HEK293 (cell line): ENCODE results near the gene SCN10A.

Experiments used
- CTCF ChIA-PET: fragments of 350-600 bp; formaldehyde crosslinking; extraction: SDS; loops from one replicate; lab custom pipeline; 2021; ENCODE audit warnings: antibody characterized with exemption; lab: Yijun Ruan, JAX
- POLR2A ChIA-PET: fragments of 300-600 bp; formaldehyde crosslinking; extraction: SDS; loops from one replicate; lab custom pipeline; 2020; ENCODE audit warnings: antibody characterized with exemption, inconsistent platforms; lab: Yijun Ruan, JAX
- H3K27ac ChIP-seq: fragments of 200-500 bp; sonication (Bioruptor generic); 2 replicates; pipeline ENCODE4 v1.5.1; 2014; ENCODE audit warnings: low read depth, low read length, control low read depth, inconsistent platforms; ENCODE audit errors: extremely low read depth
- H3K36me3 ChIP-seq, 2 experiments: fragments of 200-500 bp in 1 of 2; sonication (Bioruptor generic) in 1 of 2; 1 replicate in 1 of 2; 2 replicates in 1 of 2; pipeline ENCODE4 v1.5.1; 2014 to 2017; ENCODE audit warnings: inconsistent platforms in 2 of 2, low read length in 2 of 2; ENCODE audit not compliant: control insufficient read depth in 2 of 2, insufficient read depth in 1 of 2
- H3K4me1 ChIP-seq: fragments of 200-500 bp; sonication (Bioruptor generic); 2 replicates; pipeline ENCODE4 v1.5.1; 2014; ENCODE audit warnings: mild to moderate bottlenecking, low read length, inconsistent platforms; ENCODE audit not compliant: control insufficient read depth, insufficient read depth
- H3K4me3 ChIP-seq: 2 replicates; pipeline ENCODE4 v1.5.1; 2011; ENCODE audit warnings: low read depth, mild to moderate bottlenecking, control low read depth, low read length, moderate library complexity
- H3K9me3 ChIP-seq: fragments of 200-500 bp; sonication (Bioruptor generic); 2 replicates; pipeline ENCODE4 v1.5.1; 2014; ENCODE audit warnings: low read depth, low read length, inconsistent platforms; ENCODE audit not compliant: control insufficient read depth, insufficient read depth
- ATF2 ChIP-seq: fragments of 450-650 bp; formaldehyde crosslinking; IDR thresholded peaks from 2 replicates; pipeline ENCODE4 v1.5.1; 2016; ENCODE audit warnings: missing biosample characterization, missing genetic modification characterization, low read depth
- ELK4 ChIP-seq: IDR thresholded peaks from 2 replicates; pipeline ENCODE4 v1.6.1; 2011; ENCODE audit warnings: mild to moderate bottlenecking, low read depth, low read length, borderline replicate concordance
- GLI4 ChIP-seq: fragments of 450-650 bp; formaldehyde crosslinking; IDR thresholded peaks from 2 replicates; pipeline ENCODE4 v1.5.1; 2016; ENCODE audit warnings: missing biosample characterization, missing genetic modification characterization
- KLF8 ChIP-seq: fragments of 450-650 bp; formaldehyde crosslinking; IDR thresholded peaks from 2 replicates; pipeline ENCODE4 v1.5.1; 2016; ENCODE audit warnings: missing biosample characterization, missing genetic modification characterization
- MYNN ChIP-seq: fragments of 450-650 bp; formaldehyde crosslinking; IDR thresholded peaks from 2 replicates; pipeline ENCODE4 v1.5.1; 2016; ENCODE audit warnings: missing biosample characterization, missing genetic modification characterization, borderline replicate concordance
- ZBTB1 ChIP-seq: fragments of 450-650 bp; formaldehyde crosslinking; IDR thresholded peaks from 2 replicates; pipeline ENCODE4 v1.5.1; 2016; ENCODE audit warnings: missing biosample characterization, missing genetic modification characterization
- ZBTB48 ChIP-seq: fragments of 450-650 bp; formaldehyde crosslinking; IDR thresholded peaks from 2 replicates; pipeline ENCODE4 v1.5.1; 2016; ENCODE audit warnings: missing biosample characterization, missing genetic modification characterization
- ZNF148 ChIP-seq: fragments of 450-650 bp; formaldehyde crosslinking; IDR thresholded peaks from 2 replicates; pipeline ENCODE4 v1.5.0; 2017; ENCODE audit warnings: missing biosample characterization, missing genetic modification characterization, borderline replicate concordance
- ZNF37A ChIP-seq: fragments of 450-650 bp; IDR thresholded peaks from 2 replicates; pipeline ENCODE4 v1.5.1; 2018; ENCODE audit warnings: missing biosample characterization, missing genetic modification characterization
- ZNF404 ChIP-seq: fragments of 450-650 bp; formaldehyde crosslinking; IDR thresholded peaks from 2 replicates; pipeline ENCODE4 v1.5.1; 2017; ENCODE audit warnings: missing biosample characterization, missing genetic modification characterization
- ZNF624 ChIP-seq: fragments of 450-650 bp; formaldehyde crosslinking; IDR thresholded peaks from 2 replicates; pipeline ENCODE4 v1.5.1; 2017; ENCODE audit warnings: missing biosample characterization, missing genetic modification characterization
- ZNF692 ChIP-seq: fragments of 450-650 bp; formaldehyde crosslinking; IDR thresholded peaks from 2 replicates; pipeline ENCODE4 v1.5.1; 2016; ENCODE audit warnings: missing biosample characterization, missing genetic modification characterization
- ZNF704 ChIP-seq: fragments of 450-650 bp; formaldehyde crosslinking; IDR thresholded peaks from 2 replicates; pipeline ENCODE4 v1.5.1; 2016; ENCODE audit warnings: missing biosample characterization, missing genetic modification characterization
- ZNF76 ChIP-seq: fragments of 450-650 bp; formaldehyde crosslinking; IDR thresholded peaks from 2 replicates; pipeline ENCODE4; 2016; ENCODE audit warnings: low read depth, missing biosample characterization, missing genetic modification characterization, borderline replicate concordance
- ZNF768 ChIP-seq: fragments of 450-650 bp; formaldehyde crosslinking; IDR thresholded peaks from 2 replicates; pipeline ENCODE4 v1.5.1; 2018; ENCODE audit warnings: missing biosample characterization, mild to moderate bottlenecking, missing genetic modification characterization
- ZSCAN16 ChIP-seq: fragments of 450-650 bp; formaldehyde crosslinking; IDR thresholded peaks from 2 replicates; pipeline ENCODE4 v1.5.1; 2016; ENCODE audit warnings: missing biosample characterization, missing genetic modification characterization
- ZSCAN4 ChIP-seq: fragments of 450-650 bp; formaldehyde crosslinking; IDR thresholded peaks from 2 replicates; pipeline ENCODE4 v1.5.1; 2017; ENCODE audit warnings: missing biosample characterization, missing genetic modification characterization

The SCN10A gene

GRCh38 chr3:38722781-38723568 lies 93.0 kb downstream of the SCN10A start:
- Histone ChIP-seq H3K4me3 (no peak overlapping the region), H3K4me1 (0 out of 2 replicates have a peak, but pooled peaks cover 7% of the 10 kb centered on the region), H3K27ac (no peak overlapping the region), H3K36me3 (no peaks in the 10 kb centered on the region), H3K9me3 (no peaks in the 10 kb centered on the region)
- CTCF ChIA-PET = interaction anchor here (0.7 to 1.5 kb wide), 4 partner anchors 15 to 202 kb away, joined by 3 to 6 read pairs (median 3); no protein-coding TSS in a partner anchor
- TF ChIP-seq ZSCAN16 (tag by site-specific recombination) (no peak), ZNF148 (no peak), ATF2 (tag by site-specific recombination) (no peak), ZSCAN4 (tag by site-specific recombination) (no peak), ZBTB1 (tag by site-specific recombination) (no peak)
- POLR2A ChIA-PET = interaction anchor here (0.9 kb wide), 1 partner anchor 226 kb away, joined by 4 read pairs; the partner anchor contains the start of gene EXOG

- H3K36me3 ChIP-seq = no peaks in the 10 kb centered on the region
- H3K4me1 ChIP-seq = 0 out of 2 replicates have a peak, but pooled peaks cover 7% of the 10 kb centered on the region
- no peaks in the 10 kb centered on the region for H3K9me3 ChIP-seq
- TF ChIP-seq ZNF768 (no peak), ZNF37A (tag by site-specific recombination) (no peak), ZNF624 (no peak), MYNN (tag by site-specific recombination) (no peak), GLI4 (tag by site-specific recombination) (no peak), KLF8 (tag by site-specific recombination) (no peak)
- ChIA-PET CTCF (interaction anchor here (0.9 to 1.2 kb wide), 2 partner anchors 13 to 18 kb away, joined by 3 read pairs; no protein-coding TSS in a partner anchor), POLR2A (no interaction called here)
- H3K27ac ChIP-seq = no peak overlapping the region
- H3K4me3 ChIP-seq = no peak overlapping the region
These were observed 94.7 kb downstream of the SCN10A start for GRCh38 chr3:38721207-38721772.

GRCh38 chr3:38720465-38720864 lies 95.6 kb downstream of the SCN10A start:
- no peaks in the 10 kb centered on the region for H3K9me3 ChIP-seq
- CTCF ChIA-PET = no interaction called here
- POLR2A ChIA-PET = no interaction called here
- H3K4me1 ChIP-seq = 0 out of 2 replicates have a peak, but pooled peaks cover 7% of the 10 kb centered on the region
- H3K27ac ChIP-seq = no peak overlapping the region
- H3K36me3 ChIP-seq = no peaks in the 10 kb centered on the region
- H3K4me3 ChIP-seq = no peak overlapping the region
- TF ChIP-seq ZNF148 (no peak), ZNF404 (no peak), ZBTB48 (tag by site-specific recombination) (no peak), ZNF704 (tag by site-specific recombination) (no peak), ELK4 (no peak), ZNF76 (no peak), ZNF692 (tag by site-specific recombination) (no peak)
